IPS-NIHi11 (cell line): ENCODE results near the gene LGALS7B.
A peak's percentile ranks its signal among the peaks of the same experiment; 100 is the strongest.
"Not testable (repeated sequence)": the region's sequence is repeated elsewhere in the genome, so short reads cannot be mapped to it uniquely, and the experiment has no call there.

Experiments used
- DNase-seq: peaks from one replicate; pipeline ENCODE4 v3.0.0; 2012; ENCODE audit warnings: mixed read lengths, low spot score

Gene LGALS7B

GRCh38 chr19:38821230-38821825, 32.3 kb downstream of the LGALS7B start:
- DNase-seq, result not testable (repeated sequence)

GRCh38 chr19:38825936-38826335, 36.9 kb downstream of the LGALS7B start:
- DNase-seq, result not testable (repeated sequence)

GRCh38 chr19:38826856-38827551, 38.0 kb downstream of the LGALS7B start:
- no peak for DNase-seq

GRCh38 chr19:38829203-38829602, 40.2 kb downstream of the LGALS7B start:
- DNase-seq, result not testable (repeated sequence)

- no peak for DNase-seq
These were observed 41.2 kb downstream of the LGALS7B start for GRCh38 chr19:38830039-38830733.

- DNase-seq, result peak; percentile 69
These were observed 42.2 kb downstream of the LGALS7B start for GRCh38 chr19:38831142-38831605.

GRCh38 chr19:38833092-38833425, 44.1 kb downstream of the LGALS7B start:
- DNase-seq, result no peak

- no peak for DNase-seq
These were observed 45.1 kb downstream of the LGALS7B start for GRCh38 chr19:38834104-38834490.

GRCh38 chr19:38834590-38834989, 45.6 kb downstream of the LGALS7B start:
- DNase-seq, result no peak

- no peak for DNase-seq
These were observed 47.4 kb downstream of the LGALS7B start for GRCh38 chr19:38836159-38836982.

GRCh38 chr19:38836983-38837626, 48.1 kb downstream of the LGALS7B start:
- DNase-seq, result no peak

- DNase-seq, result no peak
These were observed 48.7 kb downstream of the LGALS7B start for GRCh38 chr19:38837656-38838121.

GRCh38 chr19:38838208-38838985, 49.4 kb downstream of the LGALS7B start:
- DNase-seq, result no peak

GRCh38 chr19:38838986-38839761, 50.2 kb downstream of the LGALS7B start:
- no peak for DNase-seq

- no peak for DNase-seq
These were observed 51.0 kb downstream of the LGALS7B start for GRCh38 chr19:38839816-38840582.

- DNase-seq, result no peak
These were observed 51.6 kb downstream of the LGALS7B start for GRCh38 chr19:38840583-38840968.
